Glutamatergic neuron (in vitro differentiated cells): ENCODE data around the gene CDCA4. TPM values are rescaled to one million over a fixed set of nuclear protein-coding genes. Genes with fewer than 3 reads are reported as not detected.

ENCODE experiments used
- DNase-seq: peaks from one replicate; pipeline ENCODE4 v3.0.0; 2022
- H3K27ac Mint-ChIP-seq: one replicate; pipeline ENCODE4 v1.8.0; 2020; ENCODE audit warnings: mild to moderate bottlenecking, mixed read lengths, inconsistent platforms; ENCODE audit not compliant: unreplicated experiment
- H3K27me3 Mint-ChIP-seq: one replicate; pipeline ENCODE4 v1.8.0; 2020; ENCODE audit warnings: mild to moderate bottlenecking, moderate library complexity, mixed read lengths, inconsistent platforms; ENCODE audit not compliant: unreplicated experiment
- H3K36me3 Mint-ChIP-seq: one replicate; pipeline ENCODE4 v1.8.0; 2020; ENCODE audit warnings: mild to moderate bottlenecking, mixed read lengths, inconsistent platforms; ENCODE audit not compliant: unreplicated experiment
- H3K4me1 Mint-ChIP-seq: one replicate; pipeline ENCODE4 v1.8.0; 2020; ENCODE audit warnings: mild to moderate bottlenecking, low read depth, mixed read lengths, inconsistent platforms; ENCODE audit not compliant: unreplicated experiment
- H3K4me3 Mint-ChIP-seq: one replicate; pipeline ENCODE4 v1.8.0; 2020; ENCODE audit warnings: mild to moderate bottlenecking, mixed read lengths, inconsistent platforms; ENCODE audit not compliant: unreplicated experiment
- H3K9me3 Mint-ChIP-seq: one replicate; pipeline ENCODE4 v1.8.0; 2020; ENCODE audit warnings: mild to moderate bottlenecking, moderate library complexity, mixed read lengths, inconsistent platforms; ENCODE audit not compliant: unreplicated experiment
- total RNA-seq: library from RNA; stranded (reverse); fragmentation: NEBNext Ultra II Directional; extraction: Animal tissue kit (Norgen Biotek cat#: 25700); gene quantifications from one replicate; pipeline ENCODE4 v1.2.1, GENCODE V29; 2021; ENCODE audit not compliant: unreplicated experiment
- TF ChIP-seq, protein P1 (sequence below): fragments of 200-600 bp; sonication (generic); IDR thresholded peaks from one replicate; pipeline ENCODE4 v1.5.0; 2021; ENCODE audit not compliant: partially characterized antibody, unreplicated experiment

Gene CDCA4
- total RNA-seq, 1 donor from 2014 or later, result 23.2 TPM

DNA sequence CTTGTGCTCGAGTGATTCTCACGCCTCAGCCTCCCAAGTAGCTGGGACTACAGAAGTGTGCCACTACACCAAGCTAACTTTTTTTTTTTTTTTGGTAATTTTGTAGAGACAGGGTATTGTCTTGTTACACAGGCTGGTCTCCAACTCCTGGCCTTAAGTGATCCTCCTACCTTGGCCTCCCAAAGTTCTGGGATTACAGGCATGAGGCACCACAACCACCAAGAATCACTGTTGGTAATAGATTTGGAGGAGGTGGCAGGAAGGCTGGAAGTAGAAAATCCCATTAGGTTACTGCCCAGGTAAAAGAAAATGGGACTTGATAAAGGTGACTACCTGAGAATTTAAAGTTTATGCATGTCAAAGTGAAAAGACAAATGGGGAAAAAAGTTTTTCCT, 1.4 kb upstream of the CDCA4 start:
- peaks cover 4% of the 10 kb centered on the region for H3K9me3 Mint-ChIP-seq
- DNase-seq, result no peak
- peak overlapping the region; percentile 99 for H3K4me3 Mint-ChIP-seq
- peaks cover 12% of the 10 kb centered on the region for H3K27me3 Mint-ChIP-seq
- TF ChIP-seq, protein P1, sequence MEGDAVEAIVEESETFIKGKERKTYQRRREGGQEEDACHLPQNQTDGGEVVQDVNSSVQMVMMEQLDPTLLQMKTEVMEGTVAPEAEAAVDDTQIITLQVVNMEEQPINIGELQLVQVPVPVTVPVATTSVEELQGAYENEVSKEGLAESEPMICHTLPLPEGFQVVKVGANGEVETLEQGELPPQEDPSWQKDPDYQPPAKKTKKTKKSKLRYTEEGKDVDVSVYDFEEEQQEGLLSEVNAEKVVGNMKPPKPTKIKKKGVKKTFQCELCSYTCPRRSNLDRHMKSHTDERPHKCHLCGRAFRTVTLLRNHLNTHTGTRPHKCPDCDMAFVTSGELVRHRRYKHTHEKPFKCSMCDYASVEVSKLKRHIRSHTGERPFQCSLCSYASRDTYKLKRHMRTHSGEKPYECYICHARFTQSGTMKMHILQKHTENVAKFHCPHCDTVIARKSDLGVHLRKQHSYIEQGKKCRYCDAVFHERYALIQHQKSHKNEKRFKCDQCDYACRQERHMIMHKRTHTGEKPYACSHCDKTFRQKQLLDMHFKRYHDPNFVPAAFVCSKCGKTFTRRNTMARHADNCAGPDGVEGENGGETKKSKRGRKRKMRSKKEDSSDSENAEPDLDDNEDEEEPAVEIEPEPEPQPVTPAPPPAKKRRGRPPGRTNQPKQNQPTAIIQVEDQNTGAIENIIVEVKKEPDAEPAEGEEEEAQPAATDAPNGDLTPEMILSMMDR, result no peak
- H3K27ac Mint-ChIP-seq, result no peak overlapping the region
- no peaks in the 10 kb centered on the region for H3K36me3 Mint-ChIP-seq
- H3K4me1 Mint-ChIP-seq, result peaks cover 15% of the 10 kb centered on the region

DNA sequence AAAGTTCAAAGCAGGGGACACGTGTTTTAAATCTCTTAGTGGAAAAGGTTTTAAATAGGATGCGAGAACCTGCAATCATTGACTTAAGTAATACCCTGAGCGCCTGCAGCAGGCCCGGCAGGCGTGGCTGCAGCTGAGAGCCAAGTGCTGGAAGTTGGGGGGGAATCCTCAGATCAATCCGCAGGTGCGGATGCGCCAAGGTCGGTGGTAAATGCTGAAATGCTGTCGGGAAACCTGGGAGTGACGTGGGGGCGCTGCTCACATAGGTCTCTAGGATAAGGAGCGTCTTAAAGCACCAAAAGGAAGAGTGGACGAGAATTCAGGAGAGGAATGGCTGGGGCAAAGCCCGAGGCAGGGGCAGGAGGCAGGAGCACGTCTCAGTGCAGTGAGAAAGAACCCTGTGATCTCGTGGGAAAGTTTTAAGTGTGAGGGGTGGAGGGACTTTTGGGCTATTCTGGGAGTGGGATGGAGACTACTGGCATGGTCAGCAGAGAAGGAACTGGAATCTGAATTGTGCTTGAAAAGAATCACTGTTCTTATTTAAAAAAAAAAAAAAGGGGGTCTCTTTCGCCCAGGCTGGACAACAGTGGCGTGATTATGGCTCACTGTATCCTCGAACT, 883 bp upstream of the CDCA4 start:
- Mint-ChIP-seq H3K27me3 (peaks cover 12% of the 10 kb centered on the region), H3K4me3 (peak overlapping the region; percentile 99), H3K27ac (peak overlapping the region; percentile 93), H3K9me3 (peaks cover 4% of the 10 kb centered on the region), H3K4me1 (peaks cover 17% of the 10 kb centered on the region), H3K36me3 (no peaks in the 10 kb centered on the region)
- no peak for DNase-seq
- TF ChIP-seq, protein P1, result no peak

- Mint-ChIP-seq H3K9me3 (peaks cover 7% of the 10 kb centered on the region), H3K36me3 (no peaks in the 10 kb centered on the region), H3K27me3 (peaks cover 14% of the 10 kb centered on the region), H3K4me3 (peak overlapping the region; percentile 92), H3K27ac (peak overlapping the region; percentile 77), H3K4me1 (peaks cover 31% of the 10 kb centered on the region)
- TF ChIP-seq, protein P1, result no peak
- peak; percentile 72 for DNase-seq
These were observed 745 bp downstream of the CDCA4 start for GRCh38 chr14:105019861-105020814.

- Mint-ChIP-seq H3K27me3 (peaks cover 15% of the 10 kb centered on the region), H3K9me3 (peaks cover 12% of the 10 kb centered on the region), H3K4me3 (peak overlapping the region; percentile 92), H3K36me3 (no peaks in the 10 kb centered on the region), H3K4me1 (peaks cover 48% of the 10 kb centered on the region), H3K27ac (peak overlapping the region; percentile 38)
- DNase-seq, result no peak
- TF ChIP-seq, protein P1, result no peak
These were observed 2.5 kb downstream of the CDCA4 start for GRCh38 chr14:105018414-105018813.

DNA sequence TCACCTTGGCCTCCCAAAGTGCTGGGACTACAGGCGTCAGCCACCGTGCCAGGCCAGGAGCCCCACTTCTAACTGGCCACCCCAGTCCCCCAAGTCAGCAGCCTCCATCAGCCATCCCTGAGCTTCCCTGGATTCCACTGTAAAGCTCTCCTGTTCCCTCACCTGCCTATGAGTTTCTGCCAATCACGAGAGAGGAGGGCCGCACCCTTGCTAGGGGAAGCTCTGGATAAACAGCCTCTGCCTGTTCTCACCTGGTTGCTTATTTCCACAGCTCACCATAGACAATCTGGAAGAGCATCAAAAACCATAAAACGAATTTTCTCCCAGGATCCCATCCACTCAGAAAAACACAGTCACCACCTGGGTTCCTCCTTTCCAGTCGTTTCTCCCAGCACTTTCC, 5.0 kb downstream of the CDCA4 start:
- H3K27me3 Mint-ChIP-seq, result peaks cover 12% of the 10 kb centered on the region
- TF ChIP-seq, protein P1, result no peak
- H3K9me3 Mint-ChIP-seq, result peaks cover 17% of the 10 kb centered on the region
- H3K27ac Mint-ChIP-seq, result peak overlapping the region; percentile 69
- peaks cover 63% of the 10 kb centered on the region for H3K4me1 Mint-ChIP-seq
- no peak for DNase-seq
- H3K36me3 Mint-ChIP-seq, result no peaks in the 10 kb centered on the region
- H3K4me3 Mint-ChIP-seq, result peak overlapping the region; percentile 52
